Activated CD8-positive, alpha-beta memory T cell treated with anti-CD3 and anti-CD28 coated beads, Interleukin-2, amount 50 U/mL, for 24 hours (primary cell): Measurements from ENCODE around the gene FOSL2.

ENCODE experiments used
- DNase-seq: peaks from one replicate; pipeline ENCODE4 v3.0.0-alpha.2; 2020; ENCODE audit errors: extremely low read depth

The FOSL2 gene

DNA sequence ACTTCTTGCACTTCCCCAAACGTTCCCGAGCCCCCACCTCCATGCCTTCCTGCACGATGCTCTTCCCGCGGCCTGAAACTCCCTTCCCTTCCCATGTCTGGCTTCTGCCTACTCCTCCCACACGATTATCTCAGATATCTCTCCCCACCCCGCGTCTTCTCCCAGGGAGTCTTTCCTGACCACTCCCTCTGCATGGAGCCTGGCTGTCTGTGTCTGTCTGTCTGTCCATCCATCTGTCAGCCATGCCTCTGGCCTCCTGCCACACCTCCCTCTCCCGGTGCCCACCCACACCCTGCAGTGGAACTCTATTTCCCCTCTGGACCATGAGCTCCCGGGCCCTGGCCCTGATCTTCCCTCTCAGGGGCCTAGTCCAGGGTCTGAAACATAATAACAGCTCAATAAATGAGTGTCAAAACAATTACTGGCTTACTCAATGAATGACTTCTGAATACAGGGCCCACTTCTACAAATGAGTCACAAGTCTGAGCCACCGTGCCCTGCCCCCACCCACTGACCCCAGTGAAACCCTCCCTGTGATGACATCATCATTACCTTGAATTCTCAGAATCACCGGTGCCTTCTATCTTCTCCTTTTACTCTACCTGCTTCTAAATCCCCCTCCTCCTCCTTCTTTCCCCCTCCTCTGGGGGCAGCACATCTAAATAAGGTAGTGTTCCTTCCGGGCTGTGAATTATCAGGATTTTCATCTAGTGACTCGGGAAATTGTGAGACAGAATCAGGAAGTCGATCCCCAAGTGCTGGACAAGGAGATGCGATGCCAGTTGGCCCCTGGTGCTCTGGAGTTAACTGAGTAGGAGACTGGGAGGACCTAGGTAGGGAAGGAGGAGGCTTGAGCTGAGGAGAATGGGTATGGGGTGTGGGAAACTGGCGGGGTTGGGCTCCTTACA lies 57.1 kb downstream of the FOSL2 start:
- DNase-seq: peak; percentile 68

DNA sequence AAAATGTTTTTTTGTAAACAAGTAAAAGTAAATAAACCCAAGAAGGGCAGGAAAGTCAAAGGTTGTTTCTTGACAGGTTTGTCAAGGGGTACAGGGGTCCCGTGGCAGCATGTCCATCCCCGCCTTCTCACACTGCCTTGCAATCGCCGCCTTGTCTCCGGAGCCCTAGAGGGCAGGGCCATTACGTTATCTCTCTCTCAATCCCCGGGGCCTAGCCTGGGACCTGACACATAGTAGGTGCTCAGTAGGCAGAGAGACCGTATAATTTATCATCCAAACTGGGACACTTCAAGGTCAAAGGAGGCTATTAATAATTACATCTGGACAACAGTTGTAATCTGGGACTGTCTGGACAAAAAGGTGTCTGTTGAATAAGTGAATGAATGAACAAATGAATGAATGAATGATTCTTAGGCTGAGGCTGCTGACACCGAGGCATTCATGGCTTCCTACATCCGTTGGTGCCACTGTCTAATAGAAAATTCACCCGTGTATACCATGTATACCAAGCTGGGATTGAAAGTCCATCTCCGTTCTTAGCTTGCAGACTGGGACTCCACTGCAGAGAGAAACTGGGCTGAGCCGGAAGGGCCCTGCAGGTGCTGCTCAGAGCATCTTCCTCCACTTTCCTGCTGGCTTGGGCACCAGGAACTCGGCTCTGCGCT lies 58.4 kb downstream of the FOSL2 start:
- DNase-seq: no peak

DNA sequence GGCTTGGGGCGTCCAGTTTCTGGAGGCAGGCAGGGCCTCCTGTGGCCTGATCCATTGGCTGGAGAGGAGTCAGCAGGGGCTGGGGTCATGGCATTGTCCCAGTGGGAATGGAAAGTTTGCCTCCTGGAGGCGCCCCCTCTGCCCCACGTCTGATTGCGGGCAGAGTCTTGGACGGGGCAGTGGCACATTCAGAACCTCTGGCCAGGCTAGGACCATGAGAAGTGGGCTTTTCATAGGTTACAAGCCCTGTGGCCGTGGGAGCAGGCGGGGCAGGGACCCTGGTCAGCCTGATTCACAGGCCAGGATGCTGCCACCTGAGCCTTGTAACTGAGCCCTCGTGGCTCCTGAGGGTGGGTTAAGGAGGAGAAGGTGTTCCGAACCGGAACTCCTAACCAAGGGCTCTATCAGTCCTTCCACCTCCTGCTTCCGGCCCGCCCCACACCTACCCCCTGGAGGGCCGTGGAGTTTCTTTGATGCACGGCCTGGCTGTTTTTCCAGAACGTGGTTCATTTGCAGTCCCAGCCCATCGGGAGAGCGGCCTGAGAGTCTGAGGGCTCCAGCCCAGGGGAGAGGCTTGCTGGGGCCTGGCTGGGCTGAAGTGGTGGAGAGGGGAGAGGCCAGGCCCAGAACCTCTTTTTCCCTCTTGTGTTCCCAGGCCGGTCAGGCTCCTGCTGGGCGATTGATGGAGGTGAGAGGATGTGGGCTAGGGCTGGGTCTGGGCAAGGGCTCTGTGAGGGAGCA lies 59.3 kb downstream of the FOSL2 start:
- no peak for DNase-seq

DNA sequence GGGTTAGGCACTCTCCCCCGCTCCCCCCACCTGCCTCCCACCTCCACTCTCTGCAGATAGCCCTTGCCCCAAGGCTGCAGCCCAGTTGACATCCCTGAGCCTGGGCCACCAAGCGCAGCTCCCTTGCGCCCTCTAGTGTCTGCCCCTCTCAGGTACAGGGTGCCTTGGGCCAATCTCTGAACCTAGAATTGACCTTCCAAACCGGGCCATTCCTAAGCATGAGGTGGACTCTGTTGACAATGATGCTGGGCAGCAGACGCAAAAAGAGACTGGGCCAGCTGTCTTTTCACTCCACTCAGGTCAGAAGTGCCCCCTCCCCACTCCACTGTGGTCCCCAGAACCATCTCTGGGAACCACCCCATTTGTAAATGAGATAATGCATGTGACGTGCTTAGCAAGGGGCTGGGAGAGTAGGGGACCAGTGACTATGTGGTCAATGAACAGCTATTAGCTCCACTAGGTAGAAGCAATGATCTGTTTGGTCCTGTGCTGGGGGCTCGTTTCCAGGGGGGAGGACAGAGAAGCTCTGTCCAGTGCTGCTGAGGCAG lies 60.0 kb downstream of the FOSL2 start:
- DNase-seq: peak; percentile 47

DNA sequence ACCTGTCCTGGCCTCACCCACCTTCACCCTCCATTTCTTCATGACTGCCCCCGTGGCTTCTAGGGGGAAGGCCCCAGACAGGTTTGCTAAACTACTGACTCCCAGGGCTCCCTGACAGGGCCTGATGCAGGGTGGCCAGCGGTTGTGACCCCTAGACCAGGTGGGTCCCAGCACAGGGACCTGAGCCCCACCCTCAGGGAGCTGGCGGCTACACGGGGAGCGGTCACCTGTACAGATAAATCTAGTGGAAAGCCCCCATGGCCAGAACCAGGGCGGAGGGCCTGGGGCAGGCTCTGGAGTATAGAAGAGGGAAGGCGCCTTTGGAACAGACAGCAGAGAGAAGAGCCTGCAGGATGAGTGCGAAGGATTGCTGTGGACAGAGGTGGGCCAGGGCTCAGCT lies 60.7 kb downstream of the FOSL2 start:
- DNase-seq: no peak

DNA sequence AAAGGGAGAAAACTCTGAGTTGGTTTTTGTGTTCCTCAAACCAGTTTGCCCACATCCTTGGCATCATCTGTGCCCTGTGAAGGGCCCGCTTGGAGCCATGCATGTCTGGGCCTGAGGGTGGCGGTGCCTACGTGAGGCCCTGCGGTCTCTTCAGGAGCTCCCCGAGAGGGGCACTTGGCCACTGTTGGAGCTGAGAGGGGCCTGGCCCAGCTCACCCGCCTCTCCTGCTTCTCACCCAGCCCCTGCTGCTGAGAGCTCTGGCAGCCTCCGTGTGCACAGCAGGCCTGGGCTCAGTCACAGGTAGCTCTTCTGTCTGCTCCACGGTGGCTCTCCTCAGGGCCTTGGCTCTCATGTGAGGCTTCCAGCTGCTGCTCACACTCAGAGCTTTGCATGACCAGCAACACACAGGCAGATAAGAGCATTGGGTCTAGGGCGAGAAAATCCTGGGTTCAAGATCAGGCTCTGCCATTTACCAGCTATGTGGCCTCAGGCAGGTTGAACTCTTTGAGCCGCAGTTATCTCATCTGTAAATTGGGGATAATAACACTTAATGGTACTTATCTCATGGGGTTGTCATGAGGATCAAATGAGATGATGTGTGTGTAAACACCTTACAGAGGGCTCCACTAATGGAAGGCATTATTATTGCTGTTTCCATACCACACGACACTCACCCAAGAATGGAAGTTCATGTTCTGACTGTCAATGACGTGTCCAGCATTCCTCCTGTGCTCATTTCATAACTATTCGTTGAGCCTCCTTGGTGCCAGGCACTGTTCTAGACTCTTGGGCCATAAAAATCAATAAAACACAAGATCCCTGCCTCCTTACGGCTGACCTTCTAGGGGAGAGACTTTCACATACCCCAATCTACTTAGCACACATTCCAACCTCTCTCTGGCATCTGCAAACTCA lies 61.6 kb downstream of the FOSL2 start:
- DNase-seq: no peak

DNA sequence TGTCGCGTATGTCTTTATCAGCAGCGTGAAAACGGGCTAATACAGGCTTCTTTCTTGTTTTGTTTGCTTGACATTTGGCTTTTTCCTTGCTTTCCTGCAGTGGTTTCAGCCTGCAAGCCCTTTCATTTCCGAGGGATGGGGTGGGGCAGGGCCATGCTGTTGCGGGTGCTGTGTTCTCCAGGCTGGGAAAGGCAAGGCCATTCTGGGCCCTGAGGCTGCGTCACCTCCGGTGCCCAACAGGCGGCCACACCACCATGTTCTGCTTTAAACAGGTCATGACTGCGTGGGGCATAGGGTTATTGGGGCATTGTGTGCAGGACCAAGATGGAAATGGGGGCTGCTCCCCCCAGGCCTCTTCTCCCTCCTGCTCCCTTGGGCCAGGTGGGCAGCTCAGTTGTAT lies 64.6 kb downstream of the FOSL2 start:
- no peak for DNase-seq

DNA sequence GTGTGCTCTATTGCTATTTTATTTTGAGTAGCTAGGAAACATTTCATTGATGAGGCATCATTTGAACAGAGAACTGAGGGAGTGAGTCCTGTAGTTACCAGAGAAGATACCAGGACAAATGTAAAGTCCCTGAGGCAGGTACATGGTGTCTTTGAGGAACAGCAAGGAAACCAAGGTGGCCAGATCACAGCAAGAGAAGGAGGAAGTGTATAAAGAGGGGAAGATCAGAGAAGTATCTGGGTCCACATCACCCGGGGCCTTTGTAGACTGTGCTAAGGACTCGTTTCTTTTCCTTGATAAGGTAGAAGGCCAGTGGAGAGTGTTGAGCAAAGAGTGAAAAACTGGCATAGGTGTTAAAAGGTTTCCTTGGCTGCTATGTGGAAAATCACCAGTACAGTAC lies 68.4 kb downstream of the FOSL2 start:
- DNase-seq: no peak

DNA sequence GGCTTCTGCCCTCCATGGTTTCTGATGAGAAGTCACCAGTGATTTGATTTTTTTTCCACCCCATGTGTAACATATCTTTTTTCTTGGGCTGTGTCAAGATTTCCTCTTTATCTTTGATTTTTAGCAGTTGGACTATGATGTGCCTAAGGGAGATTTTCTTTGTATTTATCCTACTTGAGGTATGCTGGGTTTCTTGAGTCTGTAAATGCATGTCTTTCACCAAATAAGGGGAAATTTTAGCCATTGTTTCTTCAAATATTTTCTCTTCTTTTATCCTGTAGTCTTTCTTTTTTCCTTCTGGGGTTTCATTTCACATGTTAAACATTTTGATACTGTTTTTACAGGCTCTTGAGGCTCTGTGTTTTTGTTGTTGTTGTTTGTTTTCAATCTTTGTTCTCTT lies 69.5 kb downstream of the FOSL2 start:
- DNase-seq: no peak

DNA sequence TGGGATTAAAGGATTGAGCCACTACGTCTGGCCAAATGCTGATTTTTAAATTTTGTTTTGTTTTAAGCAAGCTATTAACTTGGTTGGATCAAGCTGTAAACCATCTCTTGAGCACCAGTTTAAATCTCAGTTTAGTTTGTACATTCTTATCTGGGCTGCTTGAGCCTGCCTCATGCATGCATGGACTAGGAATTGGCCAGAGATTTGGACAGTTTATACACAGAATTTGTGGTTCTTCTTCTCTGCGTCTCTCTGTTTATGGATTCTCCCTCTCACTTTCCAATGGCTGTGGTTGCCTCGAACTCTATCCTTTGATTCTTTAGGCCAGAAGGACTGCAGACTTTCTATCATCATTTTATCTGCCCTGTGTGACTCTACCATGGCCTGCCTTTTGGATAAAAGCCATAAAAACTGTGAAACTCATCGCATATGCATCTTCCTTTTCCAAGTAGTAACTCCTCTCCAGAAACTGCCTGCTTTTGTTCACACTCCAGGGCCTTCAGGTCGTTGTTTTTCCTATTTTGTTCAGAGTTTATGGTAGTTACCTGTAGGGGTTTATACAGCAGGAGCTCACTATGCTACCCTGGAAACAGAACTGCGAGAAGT lies 70.7 kb downstream of the FOSL2 start:
- DNase-seq: no peak

DNA sequence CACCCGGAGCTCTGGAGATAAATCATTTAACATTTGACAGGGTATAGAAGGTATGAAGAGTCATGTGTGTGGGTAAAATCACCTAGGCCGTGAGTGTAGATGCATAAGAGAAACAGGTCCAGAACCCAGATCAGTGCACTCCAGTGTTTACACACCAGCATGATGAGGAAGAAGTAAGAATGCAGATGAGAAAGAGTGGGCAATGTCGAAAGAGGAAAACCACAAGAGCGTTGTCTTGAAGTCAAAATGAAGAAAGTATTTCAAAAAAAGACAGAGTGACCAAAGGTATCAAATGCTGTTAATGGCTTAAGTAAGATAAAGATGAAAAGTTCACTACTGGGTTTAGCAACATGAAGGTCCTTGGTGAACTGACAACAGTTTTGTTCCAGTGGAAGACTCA lies 71.2 kb downstream of the FOSL2 start:
- no peak for DNase-seq

DNA sequence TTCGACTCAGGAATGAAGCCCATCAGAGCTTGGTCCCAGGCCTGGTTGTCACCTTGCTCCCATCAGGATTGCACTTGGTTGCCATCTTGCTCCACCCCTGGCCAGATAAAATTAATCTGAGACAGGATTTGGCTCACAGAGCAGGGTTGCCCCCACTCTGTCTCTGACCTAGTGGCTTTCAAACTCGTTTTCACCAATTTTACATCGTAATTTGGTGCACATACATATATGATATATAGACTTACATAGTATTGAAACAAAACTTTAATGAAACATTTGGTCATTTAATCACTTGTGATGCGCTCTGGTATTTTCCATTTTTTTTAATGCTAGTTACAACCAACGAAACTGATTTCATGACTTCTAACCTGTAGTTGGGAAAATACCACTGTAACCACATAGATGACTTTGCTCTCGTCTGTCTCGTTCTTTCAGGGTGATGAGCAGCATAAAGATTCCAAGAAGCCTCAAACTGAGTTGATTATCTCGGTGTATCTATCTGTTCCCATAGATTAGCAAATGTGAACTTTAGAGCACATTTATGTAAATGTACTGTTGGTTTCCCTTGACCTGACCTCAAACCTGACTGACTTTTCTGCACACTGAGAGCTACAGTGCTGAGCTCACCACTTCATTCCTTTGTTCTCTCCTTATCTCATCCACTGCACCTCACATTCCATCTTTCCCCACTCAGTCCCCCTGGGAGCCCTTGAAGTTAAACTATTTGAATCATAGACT lies 72.7 kb downstream of the FOSL2 start:
- DNase-seq: no peak
